GM18909 (cell line): ENCODE measurements around the gene FAM76A.

ENCODE experiments used
- ATAC-seq: cut with Tn5 transposase; IDR thresholded peaks from one replicate; pipeline ENCODE4 v1.9.1; 2021; ENCODE audit warnings: mild to moderate bottlenecking; ENCODE audit not compliant: unreplicated experiment, poor library complexity

FAM76A gene

GRCh38 chr1:27719286-27720251 is 6.2 kb upstream of the FAM76A start:
- ATAC-seq: no peak

DNA sequence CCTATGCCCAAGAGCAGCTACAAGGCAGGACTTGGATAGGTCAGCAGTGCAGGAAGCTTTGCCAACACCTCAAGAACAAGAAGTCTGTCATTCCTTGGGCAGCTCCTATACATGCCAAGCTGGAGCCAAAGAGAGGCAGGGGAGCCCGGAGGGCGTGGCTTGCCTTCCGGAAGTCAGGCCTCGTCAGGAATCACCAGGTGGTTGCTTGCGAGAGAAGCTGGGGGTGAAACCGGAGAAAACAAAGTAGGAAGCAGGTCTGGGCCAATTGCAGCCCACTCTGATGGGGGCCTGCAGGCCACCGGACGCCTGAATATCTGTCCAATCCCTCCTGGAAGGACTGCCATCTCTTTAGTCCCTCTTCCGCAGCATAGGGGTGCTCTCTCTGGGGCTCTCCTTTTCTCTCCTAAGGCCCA is 794 bp upstream of the FAM76A start:
- ATAC-seq: no peak

DNA sequence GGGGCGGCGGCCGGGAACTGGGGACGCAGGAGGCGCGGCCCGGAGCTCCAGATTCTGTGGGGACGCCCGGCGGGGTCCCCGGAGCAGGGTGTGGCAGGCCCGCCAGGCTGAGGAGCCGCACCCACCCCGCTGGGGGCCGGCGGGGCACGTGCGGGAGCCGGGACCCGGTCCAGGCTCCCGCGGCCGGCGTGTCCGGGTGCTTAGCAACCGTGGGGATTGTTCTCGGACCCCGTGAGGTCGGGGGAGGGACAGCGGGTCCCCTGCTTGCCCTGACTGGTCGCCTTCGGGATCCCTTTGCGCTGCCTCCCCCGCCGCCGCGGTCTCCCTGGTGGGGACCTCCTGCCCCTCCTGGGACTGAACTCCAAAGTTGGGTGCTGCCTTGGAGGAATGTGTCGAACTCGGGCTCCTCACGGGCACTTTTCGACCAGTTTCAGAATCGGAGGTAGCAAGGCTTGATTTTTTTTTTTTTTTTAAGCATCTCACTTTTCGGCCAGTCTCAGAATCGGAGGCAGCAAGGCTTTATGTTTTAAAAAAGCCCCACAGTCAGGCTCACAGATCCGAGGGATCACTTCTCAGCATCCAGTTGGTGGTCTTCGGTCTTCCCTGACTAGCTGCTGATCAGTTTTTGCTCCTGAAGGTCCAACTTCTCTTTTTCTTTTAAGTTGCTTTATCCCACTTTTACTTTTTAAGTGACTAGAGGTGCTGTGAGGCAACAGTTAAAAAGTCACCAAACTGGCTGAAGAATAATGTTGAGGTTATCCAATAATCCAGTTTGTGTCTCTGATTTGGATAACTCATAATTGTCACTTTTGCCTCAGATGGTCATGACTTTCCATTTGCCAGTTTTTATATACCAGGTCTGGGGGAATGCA is 648 bp downstream of the FAM76A start:
- peak; percentile 38 for ATAC-seq

- ATAC-seq: no peak
Observed at GRCh38 chr1:27727126-27727525, 1.4 kb downstream of the FAM76A start.

DNA sequence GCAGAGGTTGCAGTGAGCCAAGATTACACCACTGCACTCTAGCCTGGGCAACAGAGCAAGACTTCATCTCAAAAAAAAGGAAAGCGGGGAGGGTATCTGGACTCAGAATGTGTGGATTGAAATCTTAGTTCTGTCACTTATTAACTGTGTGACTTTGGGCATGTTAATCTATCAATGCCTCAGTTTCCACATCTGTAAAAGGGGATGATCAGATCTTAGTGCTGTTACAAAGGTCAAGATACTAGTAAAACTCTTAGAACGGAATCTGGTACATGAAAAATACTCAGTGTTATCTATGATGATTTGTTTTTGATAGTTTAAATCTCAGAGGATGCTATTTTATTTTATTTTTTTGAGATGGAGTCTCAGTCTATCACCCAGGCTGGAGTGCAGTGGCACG is 10.5 kb downstream of the FAM76A start:
- ATAC-seq: no peak

DNA sequence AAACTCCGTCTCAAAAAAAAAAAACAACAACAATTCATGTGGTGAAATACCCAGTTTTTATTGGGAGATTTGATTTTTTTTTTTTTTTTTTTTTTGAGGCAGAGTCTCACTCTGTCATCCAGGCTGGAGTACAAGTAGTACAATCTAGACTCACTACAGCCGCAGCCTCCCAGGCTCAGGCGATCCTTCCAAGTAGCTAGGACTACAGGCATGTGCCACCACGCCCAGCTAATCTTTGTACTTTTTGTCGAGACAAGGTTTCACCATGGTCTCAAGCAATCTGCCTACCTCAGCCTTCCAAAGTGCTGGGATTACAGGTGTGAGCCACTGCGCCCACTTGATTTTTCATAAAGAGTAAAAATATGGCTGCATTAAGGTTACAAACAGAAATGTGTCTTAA is 15.4 kb downstream of the FAM76A start:
- ATAC-seq: no peak

DNA sequence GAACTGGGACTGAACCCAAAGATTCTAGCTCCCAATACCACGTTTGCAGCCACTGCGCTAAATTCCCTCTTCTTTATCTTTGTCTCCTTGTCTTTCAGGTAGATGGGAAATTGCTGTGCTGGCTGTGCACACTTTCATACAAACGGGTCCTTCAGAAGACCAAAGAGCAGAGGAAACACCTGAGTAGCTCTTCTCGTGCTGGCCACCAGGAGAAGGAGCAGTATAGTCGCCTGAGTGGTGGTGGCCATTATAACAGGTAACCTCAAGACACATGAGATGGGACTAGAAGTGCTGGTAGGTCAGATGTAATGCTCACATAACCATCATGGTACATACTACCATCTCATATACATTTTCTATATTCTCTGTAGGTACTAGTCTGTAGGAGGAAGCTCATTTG is 18.8 kb downstream of the FAM76A start:
- ATAC-seq: no peak

- ATAC-seq: no peak
Observed at GRCh38 chr1:27745466-27745865, 19.7 kb downstream of the FAM76A start.

- ATAC-seq: no peak
Observed at GRCh38 chr1:27752360-27752759, 26.6 kb downstream of the FAM76A start.

DNA sequence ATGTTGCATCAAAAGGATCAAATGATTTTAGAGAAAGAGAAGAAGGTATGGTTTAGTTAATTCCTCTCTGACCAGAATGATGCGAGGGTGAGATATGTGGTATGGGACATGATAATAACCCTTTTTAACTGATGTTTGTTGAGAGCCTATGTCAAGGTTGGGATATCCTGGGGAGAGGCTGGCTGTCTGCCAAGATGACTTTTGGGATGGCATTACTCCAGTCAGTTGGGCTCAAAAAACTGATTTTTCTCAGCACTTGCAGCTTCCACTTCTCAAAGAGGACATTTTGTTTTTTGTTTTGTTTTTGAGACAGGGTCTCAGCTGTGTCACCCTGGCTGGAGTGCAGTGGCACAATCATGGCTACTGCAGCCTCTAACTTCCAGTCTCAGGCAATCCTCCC is 29.5 kb downstream of the FAM76A start:
- ATAC-seq: no peak

DNA sequence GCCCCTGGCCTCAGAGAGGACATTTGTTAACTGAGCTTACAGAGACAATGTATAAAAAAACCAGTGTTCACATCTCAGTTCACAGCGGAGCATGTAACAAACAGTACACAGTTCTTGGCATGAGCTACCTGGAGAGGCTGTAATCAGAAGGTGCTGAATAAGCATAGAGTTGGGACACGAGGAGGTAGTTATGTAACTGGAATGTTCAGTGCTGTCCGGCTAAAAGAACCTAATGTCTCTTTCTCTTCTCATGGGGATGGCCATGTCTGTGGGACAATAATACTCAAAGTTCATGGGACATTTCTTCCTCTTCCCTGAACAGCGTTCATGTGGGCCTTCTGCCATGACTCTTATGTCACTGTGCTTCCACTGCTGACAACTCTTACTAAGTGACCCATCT is 30.1 kb downstream of the FAM76A start:
- no peak for ATAC-seq

- no peak for ATAC-seq
Observed at GRCh38 chr1:27759236-27759635, 33.5 kb downstream of the FAM76A start.

DNA sequence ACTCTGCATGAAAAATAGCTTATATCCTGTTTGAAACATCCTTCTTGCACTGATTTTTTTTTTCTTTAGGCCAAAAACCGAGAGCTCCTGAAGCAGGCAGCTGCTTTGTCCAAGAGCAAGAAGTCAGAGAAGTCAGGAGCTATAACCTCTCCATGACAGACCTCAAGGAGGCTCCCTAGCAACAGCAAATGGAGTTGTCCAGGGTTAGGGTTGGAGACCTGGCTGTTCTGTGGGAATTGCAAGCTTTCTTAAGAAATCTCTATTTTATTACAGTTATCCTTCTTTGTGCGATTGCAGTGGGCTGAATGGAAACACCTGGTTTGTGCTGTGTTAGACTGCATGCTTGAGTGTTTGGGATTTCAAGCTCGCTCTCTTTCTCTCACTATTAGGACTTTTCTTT is 34.7 kb downstream of the FAM76A start:
- no peak for ATAC-seq

DNA sequence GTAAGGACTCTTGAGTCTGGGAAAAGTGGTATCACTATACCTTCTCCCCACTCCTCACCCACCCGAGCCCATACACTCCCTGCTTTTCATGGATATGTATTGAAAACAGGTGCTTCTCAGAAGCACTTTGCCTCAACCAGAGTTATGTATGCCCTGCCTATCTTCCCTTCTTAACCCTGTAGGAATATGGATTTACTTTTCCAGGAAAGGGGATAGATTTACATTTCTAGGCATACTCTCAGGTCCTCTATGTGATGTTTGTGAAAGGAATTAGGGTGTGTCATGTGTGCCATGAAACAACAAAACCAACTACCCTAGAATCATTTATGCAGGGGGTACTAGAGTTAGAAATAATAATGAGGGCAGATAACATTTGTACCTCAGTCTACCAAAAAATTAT is 36.3 kb downstream of the FAM76A start:
- no peak for ATAC-seq

GRCh38 chr1:27763358-27763757 is 37.6 kb downstream of the FAM76A start:
- ATAC-seq: no peak

DNA sequence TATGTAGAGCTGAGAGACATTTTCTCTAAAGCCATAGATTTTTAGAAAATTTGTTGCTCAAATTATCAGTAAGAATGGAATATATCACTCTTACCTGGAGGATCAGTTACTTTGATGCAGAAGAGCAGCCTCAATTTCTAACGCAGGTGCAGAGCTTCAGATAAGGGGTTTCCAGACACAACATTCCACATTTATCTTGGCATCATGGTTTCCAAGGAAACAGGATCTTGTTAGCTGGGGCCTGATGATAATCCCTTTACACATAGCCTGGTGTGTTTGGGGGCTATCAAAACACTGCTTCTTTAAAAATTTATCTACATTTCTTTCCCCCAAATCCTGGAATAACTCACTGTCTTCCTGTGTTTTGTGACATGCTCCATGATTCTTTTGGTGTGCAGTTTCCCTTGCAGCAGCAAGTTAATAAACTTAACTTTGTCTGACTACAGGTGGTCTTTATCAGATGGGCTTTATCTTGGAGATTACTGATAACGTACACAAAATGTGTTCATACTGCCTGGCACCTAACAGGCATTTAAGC is 44.6 kb downstream of the FAM76A start:
- no peak for ATAC-seq

DNA sequence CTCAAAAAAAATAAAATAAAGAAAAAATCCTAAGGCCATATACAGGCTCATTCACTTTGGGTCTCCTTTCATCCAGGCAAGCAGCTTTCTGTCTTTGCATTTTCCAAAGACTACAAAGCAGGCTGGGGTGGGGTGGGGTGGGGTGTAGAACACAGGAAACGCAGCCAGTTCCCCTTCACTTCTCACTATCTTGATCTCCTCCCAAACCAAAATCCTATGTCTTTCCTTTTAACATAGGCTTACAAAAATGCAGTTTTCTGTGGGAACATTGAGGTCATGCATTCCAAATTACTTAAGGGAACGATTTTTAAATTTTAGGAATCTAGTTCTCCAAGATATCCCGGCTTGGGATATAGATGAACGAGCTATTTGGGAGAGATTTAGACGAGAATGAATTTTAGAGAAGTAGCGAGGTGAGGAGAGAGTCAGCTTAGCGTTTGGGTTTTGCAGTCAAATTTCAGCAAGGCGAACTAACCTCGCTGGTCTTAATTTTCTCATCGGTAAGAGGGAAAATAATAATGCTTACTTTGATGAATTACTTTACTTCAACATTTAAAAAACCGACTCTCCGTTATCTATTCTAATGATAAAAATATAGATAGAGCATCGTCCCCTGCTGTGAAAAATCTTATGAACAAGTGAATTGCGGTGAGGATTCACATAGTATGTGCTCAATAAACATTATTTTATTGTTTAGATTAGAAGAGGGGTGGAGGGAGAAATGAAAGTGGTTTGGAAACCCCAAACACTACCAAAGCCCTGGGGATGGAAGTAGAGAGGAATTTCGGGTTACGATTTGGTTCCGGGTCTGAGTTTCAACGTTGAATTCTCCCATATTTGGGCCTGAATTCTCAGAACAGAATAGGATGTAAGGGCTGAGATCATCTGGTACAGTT is 46.5 kb downstream of the FAM76A start:
- no peak for ATAC-seq

DNA sequence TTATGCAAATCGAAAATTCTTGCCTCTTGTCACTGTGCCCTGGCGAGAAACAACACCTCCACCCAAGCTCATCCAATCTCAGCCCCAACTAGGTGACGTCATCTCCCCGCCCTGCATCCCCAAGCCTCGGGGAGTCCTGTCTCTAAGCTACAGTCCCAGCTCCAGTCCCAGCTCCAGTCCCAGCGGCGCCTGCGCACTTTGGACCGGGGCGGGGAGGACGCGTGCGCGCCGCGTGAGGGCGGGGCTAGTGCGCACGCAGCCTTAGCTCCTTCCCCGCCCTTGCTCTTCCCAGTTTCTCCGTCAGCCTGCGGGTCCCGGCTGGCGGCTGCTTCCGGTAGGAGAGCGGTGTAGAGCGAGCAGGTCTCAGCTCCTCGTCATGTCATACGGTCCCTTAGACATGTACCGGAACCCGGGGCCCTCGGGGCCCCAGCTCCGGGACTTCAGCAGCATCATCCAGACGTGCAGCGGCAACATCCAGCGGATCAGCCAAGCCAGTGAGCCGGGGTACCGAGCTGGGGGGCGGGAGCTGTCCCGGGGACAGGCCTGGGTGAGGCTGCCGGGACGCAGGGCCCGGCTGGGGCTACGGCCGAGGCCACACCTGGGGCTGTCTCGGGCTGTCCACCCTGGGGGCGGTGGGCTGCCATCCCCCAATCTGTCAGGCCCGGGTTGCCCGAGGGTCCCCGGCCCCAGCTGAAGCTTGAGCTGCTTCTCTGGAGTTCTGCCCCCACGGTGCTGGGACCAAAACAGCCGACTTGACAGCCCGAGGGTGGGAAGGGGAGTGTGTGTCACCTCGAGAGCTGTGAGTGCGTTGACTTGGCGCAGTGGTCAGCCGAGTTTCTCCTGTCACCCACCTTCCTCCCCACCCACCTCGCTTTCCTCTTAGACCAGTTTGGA is 47.4 kb downstream of the FAM76A start, which contains the start of gene STX12:
Gene STX12, plus strand, starts transcription at position 288 of the 894 bp plus-strand sequence. Its CDS starts 89 bp downstream, at position 377.
- ATAC-seq: peak; percentile 93
